ENCODE measurements around the gene MKKS. TPM values are rescaled to one million over a fixed set of nuclear protein-coding genes. Genes with fewer than 3 reads are reported as not detected.

Gene MKKS
- total RNA-seq, 1 experiment from 2014 or later: 10.6 TPM

GRCh38 chr20:10423735-10424134 is 10.3 kb downstream of the MKKS start:
- Mint-ChIP-seq H3K27me3 (ENCODE audit: low read depth) (no peaks in the 10 kb centered on the region), H3K36me3 (ENCODE audit: insufficient read depth in 1 of 3, low read depth in 3 of 3) (peaks cover 13 to 15% (median 14%) of the 10 kb centered on the region in 3 experiments), H3K4me3 (no peak overlapping the region), H3K27ac (no peak overlapping the region), H3K4me1 (peaks cover under 1 to 8% of the 10 kb centered on the region in 2 experiments; a peak in 3 of 4 replicates), H3K9me3 (no peaks in the 10 kb centered on the region)
- TF ChIP-seq CTCF (conservative IDR thresholded peaks at IDR 0.05): no peak
- Histone ChIP-seq H4K20me1 (ENCODE audit: control insufficient read depth, insufficient read depth, insufficient read length) (no peaks in the 10 kb centered on the region), H4K91ac (ENCODE audit: insufficient read length, low read depth, low read length) (no peak overlapping the region), H3K56ac (ENCODE audit: insufficient read length, low read depth, low read length) (no peak overlapping the region), H2BK12ac (ENCODE audit: insufficient read length, low read depth, low read length) (no peak overlapping the region), H2AK5ac (ENCODE audit: insufficient read length, low read length) (no peak overlapping the region), H3K23me2 (ENCODE audit: insufficient read length, low read depth, low read length, poor library complexity, severe bottlenecking) (no peaks in the 10 kb centered on the region), H4K5ac (ENCODE audit: insufficient read length, low read depth, low read length) (no peak overlapping the region), H3K9ac (ENCODE audit: extremely low read depth, insufficient read length, low read length) (no peak overlapping the region), H3K27ac (ENCODE audit: insufficient read length, low read depth, low read length) (no peak overlapping the region), H2BK15ac (ENCODE audit: low read depth, low read length) (no peak overlapping the region), H3T11ph (ENCODE audit: low read length) (no peak overlapping the region), H3K4me2 (ENCODE audit: insufficient read depth, insufficient read length, low read length) (no peak overlapping the region), H3K79me2 (ENCODE audit: insufficient read depth, low read length) (no peaks in the 10 kb centered on the region; the same call in 1 of the 2 replicates), H2BK20ac (ENCODE audit: low read depth, low read length, poor library complexity, severe bottlenecking) (no peak overlapping the region), H2BK5ac (ENCODE audit: insufficient read length, low read length) (no peak overlapping the region), H3K18ac (ENCODE audit: insufficient read length, low read depth, low read length) (no peak overlapping the region), H3K4me1 (ENCODE audit: insufficient read depth, low read length) (no peaks in the 10 kb centered on the region), H2AFZ (ENCODE audit: low read length) (no peak overlapping the region), H4K8ac (replicated peaks; ENCODE audit: insufficient read length, low read depth, low read length) (no peak overlapping the region), H3K23ac (ENCODE audit: insufficient read length, low read depth, low read length) (no peak overlapping the region), H3K27me3 (ENCODE audit: insufficient read depth, low read length) (no peaks in the 10 kb centered on the region), H3K9me3 (ENCODE audit: control insufficient read depth, low read depth, low read length) (no peaks in the 10 kb centered on the region), H2BK120ac (ENCODE audit: low read depth, low read length, poor library complexity, severe bottlenecking) (no peak overlapping the region), H3K79me1 (ENCODE audit: insufficient read depth, low read depth, low read length, poor library complexity, severe bottlenecking) (peaks cover 11% of the 10 kb centered on the region), H3K4ac (ENCODE audit: low read depth, low read length) (no peak overlapping the region), H3K14ac (ENCODE audit: insufficient read depth, low read length) (no peak overlapping the region)
- DNase-seq: no peak
- no CpG with 5 or more reads among the region's 2 CpGs for WGBS (ENCODE audit: extremely low coverage, insufficient read length, low lambda C conversion rate)
